HCT116 (cell line): ENCODE data around the gene PAX5. TPM values are rescaled to one million over a fixed set of nuclear protein-coding genes. Genes with fewer than 3 reads are reported as not detected.
"Not testable (repeated sequence)": the region's sequence is repeated elsewhere in the genome, so short reads cannot be mapped to it uniquely, and the experiment has no call there.

Experiments
- ATAC-seq: fragments of 200-7000 bp; cut with Tn5 transposase; 2 replicates; pipeline ENCODE4 v1.9.1; 2020; ENCODE audit warnings: mild to moderate bottlenecking, moderate library complexity
- BruUV-seq: library from RNA; stranded (reverse); fragments of 400-500 nt; replicated peaks from 2 replicates; lab custom pipeline; 2021; lab: Mats Ljungman, UMichigan
- CTCF ChIA-PET: fragments of 300-600 bp; sonication (Branson Sonifier 250); formaldehyde crosslinking; loops from one replicate; lab custom pipeline; 2021; ENCODE audit warnings: antibody characterized with exemption; lab: Charles Lee
- POLR2A ChIA-PET: fragments of 300-600, 350-600 bp; sonication (Branson Sonifier 250); formaldehyde crosslinking; loops from one replicate; lab custom pipeline; 2021; ENCODE audit warnings: antibody characterized with exemption; lab: Charles Lee
- RAD21 ChIA-PET, 2 experiments: fragments of 300-600 bp; sonication (Branson Sonifier 250); formaldehyde crosslinking; loops; one replicate each; lab custom pipeline; 2023; ENCODE audit warnings: low total read pairs in 2 of 2; ENCODE audit not compliant: uncharacterized antibody in 2 of 2, unreplicated experiment in 2 of 2, low non-redundant PET in 1 of 2; lab: Charles Lee
- DNase-seq: peaks from one replicate; pipeline ENCODE4 v3.0.0-alpha.2; 2010; ENCODE audit warnings: low read depth, low spot score
- H2AFZ ChIP-seq: fragments of 200-600 bp; shearing (Covaris generic), sonication (generic); 2 replicates; pipeline ENCODE4 v1.6.1; 2017; ENCODE audit warnings: low read depth, mixed run types, mixed read lengths, antibody characterized with exemption, low read length; ENCODE audit not compliant: poor library complexity, severe bottlenecking
- H3K27ac ChIP-seq: 2 replicates; pipeline ENCODE4 v1.5.1; 2012; ENCODE audit warnings: low read depth, low read length
- H3K27me3 ChIP-seq: fragments of 200-600 bp; sonication (generic); 2 replicates; pipeline ENCODE4 v1.6.1; 2016; ENCODE audit warnings: mixed run types, low read length, mixed read lengths; ENCODE audit not compliant: insufficient read depth
- H3K36me3 ChIP-seq, 2 experiments: fragments of 200-500 bp in 1 of 2; fragments of 200-600 bp in 1 of 2; sonication (Bioruptor generic) in 1 of 2; sonication (generic) in 1 of 2; 2 replicates each; pipeline versions ENCODE4 v1.5.1 to v1.6.1; 2014 to 2016; ENCODE audit warnings: low read length in 2 of 2, inconsistent platforms in 1 of 2, mixed read lengths in 1 of 2, mixed run types in 1 of 2; ENCODE audit not compliant: insufficient read depth in 2 of 2, control insufficient read depth in 1 of 2
- H3K4me1 ChIP-seq, 2 experiments: fragments of 200-600 bp in 1 of 2; sonication (generic) in 1 of 2; 2 replicates each; pipeline versions ENCODE4 v1.5.1 to v1.6.1; 2012 to 2017; ENCODE audit warnings: low read length in 2 of 2, inconsistent platforms in 1 of 2, mild to moderate bottlenecking in 1 of 2, mixed read lengths in 1 of 2, mixed run types in 1 of 2, moderate library complexity in 1 of 2; ENCODE audit not compliant: insufficient read depth in 2 of 2, control insufficient read depth in 1 of 2
- H3K4me2 ChIP-seq: fragments of 200-600 bp; sonication (generic); 2 replicates; pipeline ENCODE4 v1.6.1; 2017; ENCODE audit warnings: mixed run types, low read length, mixed read lengths
- H3K4me3 ChIP-seq, 2 experiments: fragments of 200-600 bp in 1 of 2; sonication (generic) in 1 of 2; replicated peaks in 1 of 2; 2 replicates each; pipeline ENCODE4 v1.5.1; 2011 to 2016; ENCODE audit warnings: low read length in 2 of 2, control low read depth in 1 of 2, low read depth in 1 of 2, mild to moderate bottlenecking in 1 of 2, mixed read lengths in 1 of 2, mixed run types in 1 of 2
- H3K79me2 ChIP-seq: fragments of 200-600 bp; sonication (generic); 2 replicates; pipeline ENCODE4 v1.6.1; 2017; ENCODE audit warnings: mild to moderate bottlenecking, mixed run types, low read length, moderate library complexity, mixed read lengths; ENCODE audit not compliant: insufficient read depth
- H3K9ac ChIP-seq: fragments of 200-600 bp; sonication (generic); 2 replicates; pipeline ENCODE4 v1.6.1; 2016; ENCODE audit warnings: low read length, mixed read lengths
- H3K9me2 ChIP-seq: fragments of 200-600 bp; sonication (generic), shearing (Covaris generic); 2 replicates; pipeline ENCODE4 v1.6.1; 2017; ENCODE audit warnings: mixed run types, mild to moderate bottlenecking, moderate library complexity; ENCODE audit not compliant: insufficient read depth
- H3K9me3 ChIP-seq, 2 experiments: fragments of 200-500 bp in 1 of 2; fragments of 200-600 bp in 1 of 2; sonication (Bioruptor generic) in 1 of 2; sonication (generic) in 1 of 2; 2 replicates each; pipeline ENCODE4 v1.6.1; 2014 to 2017; ENCODE audit warnings: low read length in 2 of 2, mixed read lengths in 2 of 2, inconsistent platforms in 1 of 2, low read depth in 1 of 2, mild to moderate bottlenecking in 1 of 2, mixed run types in 1 of 2, moderate library complexity in 1 of 2; ENCODE audit not compliant: control insufficient read depth in 1 of 2, insufficient read depth in 1 of 2
- H4K20me1 ChIP-seq: fragments of 200-600 bp; sonication (generic), shearing (Covaris generic); 2 replicates; pipeline ENCODE4 v1.6.1; 2017; ENCODE audit warnings: mixed run types, mild to moderate bottlenecking, moderate library complexity; ENCODE audit not compliant: insufficient read depth
- CBX3 ChIP-seq: IDR thresholded peaks from 2 replicates; pipeline ENCODE4 v1.6.1; 2012; ENCODE audit warnings: low read depth
- EGR1 ChIP-seq: IDR thresholded peaks from 2 replicates; pipeline ENCODE4 v1.6.1; 2012; ENCODE audit warnings: low read depth
- ELF1 ChIP-seq: IDR thresholded peaks from 2 replicates; pipeline ENCODE4 v1.6.1; 2012; ENCODE audit warnings: low read depth, borderline replicate concordance
- POLR2A ChIP-seq: IDR thresholded peaks from 2 replicates; pipeline ENCODE4 v1.7.0; 2011; ENCODE audit warnings: borderline replicate concordance; ENCODE audit not compliant: insufficient read depth, insufficient read length; ENCODE audit errors: extremely low read depth
- POLR2AphosphoS5 ChIP-seq: IDR thresholded peaks from 2 replicates; pipeline ENCODE4 v1.6.1; 2011; ENCODE audit warnings: mild to moderate bottlenecking, low read depth, low read length, moderate library complexity
- RAD21 ChIP-seq: IDR thresholded peaks from 2 replicates; pipeline ENCODE4 v1.6.1; 2012; ENCODE audit warnings: low read depth, mild to moderate bottlenecking
- SIN3A ChIP-seq: IDR thresholded peaks from 2 replicates; pipeline ENCODE4 v1.6.1; 2012; ENCODE audit warnings: low read depth
- SP1 ChIP-seq: IDR thresholded peaks from 2 replicates; pipeline ENCODE4 v1.6.1; 2012; ENCODE audit warnings: low read depth
- SRF ChIP-seq: IDR thresholded peaks from 2 replicates; pipeline ENCODE4 v1.6.1; 2012; ENCODE audit warnings: low read depth
- TCF7L2 ChIP-seq: IDR thresholded peaks from 2 replicates; pipeline ENCODE4 v1.7.0; 2011; ENCODE audit warnings: borderline replicate concordance, inconsistent platforms; ENCODE audit not compliant: insufficient read depth, insufficient read length; ENCODE audit errors: extremely low read depth
- YY1 ChIP-seq: IDR thresholded peaks from 2 replicates; pipeline ENCODE4 v1.6.1; 2011; ENCODE audit warnings: low read length, low read depth, moderate library complexity, mild to moderate bottlenecking; ENCODE audit not compliant: insufficient replicate concordance; ENCODE audit errors: extremely low read depth
- ZFX ChIP-seq: fragments of 450-650 bp; IDR thresholded peaks from 2 replicates; pipeline ENCODE4 v1.6.1; 2017
- intact Hi-C: fragments of 100-400 bp; cut with micrococcal nuclease; formaldehyde crosslinking; loops from 2 replicates; pipeline ENCODE4 v1.10.0; 2022
- total RNA-seq: library from RNA; stranded (reverse); gene quantifications from one replicate; pipeline ENCODE4 v1.2.1, GENCODE V29; 2021; ENCODE audit not compliant: unreplicated experiment
- TF ChIP-seq, protein P1 (sequence below): IDR thresholded peaks from 2 replicates; pipeline ENCODE4 v1.6.1; 2012
- TF ChIP-seq, protein P2 (sequence below): IDR thresholded peaks from 2 replicates; pipeline ENCODE4 v1.6.1; 2012
- TF ChIP-seq, protein P3 (sequence below): IDR thresholded peaks from 2 replicates; pipeline ENCODE4 v1.6.1; 2012; ENCODE audit warnings: low read depth
- TF ChIP-seq, protein P4 (sequence below), 3 experiments: fragments of 200-600 bp in 1 of 3; sonication (generic) in 1 of 3; IDR thresholded peaks in 2 of 3; conservative IDR thresholded peaks in 1 of 3; 2 replicates each; pipeline ENCODE4 v1.5.1; 2012 to 2017; ENCODE audit warnings: low read depth in 2 of 3, low read length in 2 of 3, antibody characterized with exemption in 1 of 3, borderline replicate concordance in 1 of 3, control low read depth in 1 of 3, mild to moderate bottlenecking in 1 of 3, mixed read lengths in 1 of 3, mixed run types in 1 of 3, moderate library complexity in 1 of 3; ENCODE audit not compliant: insufficient read depth in 1 of 3

The PAX5 gene
- total RNA-seq, 1 experiment from 2014 or later, result 0.17 TPM

DNA sequence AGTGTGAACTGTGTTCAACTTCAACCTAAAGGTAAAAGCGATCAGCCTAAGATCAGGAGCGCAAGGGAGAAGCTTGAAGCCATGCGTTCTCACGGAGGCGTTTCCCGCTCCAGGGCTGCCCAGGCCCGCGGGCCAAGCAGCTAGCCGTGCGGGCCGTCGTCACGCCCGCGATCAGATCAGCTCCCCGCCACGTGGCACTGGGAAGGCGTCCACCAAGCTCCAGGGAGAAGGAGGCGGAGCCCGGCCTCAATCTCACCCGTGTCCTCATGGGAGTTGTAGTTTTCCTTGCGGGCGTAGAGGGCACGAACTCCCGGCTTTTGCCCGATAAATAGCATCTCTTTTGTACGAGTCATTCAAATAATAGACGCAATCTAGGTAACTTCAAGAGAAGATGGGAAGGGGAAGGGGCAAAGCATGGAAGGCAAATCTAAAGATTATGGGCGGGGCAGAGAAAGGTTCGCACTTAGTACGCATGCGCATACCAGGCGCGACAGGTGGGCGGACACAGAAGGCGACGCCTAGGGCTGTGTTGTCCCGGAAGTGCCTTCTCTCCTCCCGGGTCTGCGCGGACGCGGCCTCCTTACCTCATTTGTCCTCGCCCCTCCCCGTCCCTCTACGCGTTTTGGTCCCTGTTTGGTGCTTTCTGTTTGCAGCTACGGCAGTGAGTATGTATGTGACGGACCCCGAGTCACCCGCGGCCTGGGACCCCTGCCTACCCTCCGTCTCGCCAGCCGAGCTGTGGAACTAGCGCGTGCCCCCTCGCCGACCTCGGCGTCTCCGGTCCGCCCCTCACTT lies 45.5 kb upstream of the PAX5 start:
- RAD21 ChIA-PET, result no interaction called here
- intact Hi-C loops, result no loop called here
- TF ChIP-seq CBX3, result peak; percentile 100
- TF ChIP-seq, protein P1, sequence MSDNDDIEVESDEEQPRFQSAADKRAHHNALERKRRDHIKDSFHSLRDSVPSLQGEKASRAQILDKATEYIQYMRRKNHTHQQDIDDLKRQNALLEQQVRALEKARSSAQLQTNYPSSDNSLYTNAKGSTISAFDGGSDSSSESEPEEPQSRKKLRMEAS, result peak; percentile 100
- TF ChIP-seq, protein P2, sequence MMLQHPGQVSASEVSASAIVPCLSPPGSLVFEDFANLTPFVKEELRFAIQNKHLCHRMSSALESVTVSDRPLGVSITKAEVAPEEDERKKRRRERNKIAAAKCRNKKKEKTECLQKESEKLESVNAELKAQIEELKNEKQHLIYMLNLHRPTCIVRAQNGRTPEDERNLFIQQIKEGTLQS, result no peak
- TF ChIP-seq RAD21, result no peak
- TF ChIP-seq, protein P3, sequence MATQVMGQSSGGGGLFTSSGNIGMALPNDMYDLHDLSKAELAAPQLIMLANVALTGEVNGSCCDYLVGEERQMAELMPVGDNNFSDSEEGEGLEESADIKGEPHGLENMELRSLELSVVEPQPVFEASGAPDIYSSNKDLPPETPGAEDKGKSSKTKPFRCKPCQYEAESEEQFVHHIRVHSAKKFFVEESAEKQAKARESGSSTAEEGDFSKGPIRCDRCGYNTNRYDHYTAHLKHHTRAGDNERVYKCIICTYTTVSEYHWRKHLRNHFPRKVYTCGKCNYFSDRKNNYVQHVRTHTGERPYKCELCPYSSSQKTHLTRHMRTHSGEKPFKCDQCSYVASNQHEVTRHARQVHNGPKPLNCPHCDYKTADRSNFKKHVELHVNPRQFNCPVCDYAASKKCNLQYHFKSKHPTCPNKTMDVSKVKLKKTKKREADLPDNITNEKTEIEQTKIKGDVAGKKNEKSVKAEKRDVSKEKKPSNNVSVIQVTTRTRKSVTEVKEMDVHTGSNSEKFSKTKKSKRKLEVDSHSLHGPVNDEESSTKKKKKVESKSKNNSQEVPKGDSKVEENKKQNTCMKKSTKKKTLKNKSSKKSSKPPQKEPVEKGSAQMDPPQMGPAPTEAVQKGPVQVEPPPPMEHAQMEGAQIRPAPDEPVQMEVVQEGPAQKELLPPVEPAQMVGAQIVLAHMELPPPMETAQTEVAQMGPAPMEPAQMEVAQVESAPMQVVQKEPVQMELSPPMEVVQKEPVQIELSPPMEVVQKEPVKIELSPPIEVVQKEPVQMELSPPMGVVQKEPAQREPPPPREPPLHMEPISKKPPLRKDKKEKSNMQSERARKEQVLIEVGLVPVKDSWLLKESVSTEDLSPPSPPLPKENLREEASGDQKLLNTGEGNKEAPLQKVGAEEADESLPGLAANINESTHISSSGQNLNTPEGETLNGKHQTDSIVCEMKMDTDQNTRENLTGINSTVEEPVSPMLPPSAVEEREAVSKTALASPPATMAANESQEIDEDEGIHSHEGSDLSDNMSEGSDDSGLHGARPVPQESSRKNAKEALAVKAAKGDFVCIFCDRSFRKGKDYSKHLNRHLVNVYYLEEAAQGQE, result no peak
- TF ChIP-seq SIN3A, result peak; percentile 51; the same call in 1 of the 2 replicates
- peak; percentile 7 for TF ChIP-seq YY1
- TF ChIP-seq TCF7L2, result peak; percentile 28
- TF ChIP-seq, protein P4, sequence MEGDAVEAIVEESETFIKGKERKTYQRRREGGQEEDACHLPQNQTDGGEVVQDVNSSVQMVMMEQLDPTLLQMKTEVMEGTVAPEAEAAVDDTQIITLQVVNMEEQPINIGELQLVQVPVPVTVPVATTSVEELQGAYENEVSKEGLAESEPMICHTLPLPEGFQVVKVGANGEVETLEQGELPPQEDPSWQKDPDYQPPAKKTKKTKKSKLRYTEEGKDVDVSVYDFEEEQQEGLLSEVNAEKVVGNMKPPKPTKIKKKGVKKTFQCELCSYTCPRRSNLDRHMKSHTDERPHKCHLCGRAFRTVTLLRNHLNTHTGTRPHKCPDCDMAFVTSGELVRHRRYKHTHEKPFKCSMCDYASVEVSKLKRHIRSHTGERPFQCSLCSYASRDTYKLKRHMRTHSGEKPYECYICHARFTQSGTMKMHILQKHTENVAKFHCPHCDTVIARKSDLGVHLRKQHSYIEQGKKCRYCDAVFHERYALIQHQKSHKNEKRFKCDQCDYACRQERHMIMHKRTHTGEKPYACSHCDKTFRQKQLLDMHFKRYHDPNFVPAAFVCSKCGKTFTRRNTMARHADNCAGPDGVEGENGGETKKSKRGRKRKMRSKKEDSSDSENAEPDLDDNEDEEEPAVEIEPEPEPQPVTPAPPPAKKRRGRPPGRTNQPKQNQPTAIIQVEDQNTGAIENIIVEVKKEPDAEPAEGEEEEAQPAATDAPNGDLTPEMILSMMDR (IDR thresholded peaks at IDR 0.05 in 2 of 3, conservative IDR thresholded peaks at IDR 0.05 in 1 of 3; ENCODE audit: borderline replicate concordance in 1 of 3, insufficient read depth in 1 of 3, low read depth in 2 of 3, low read length in 2 of 3), result no peak
- peak; percentile 92 for TF ChIP-seq ELF1
- peak; percentile 52 for TF ChIP-seq SP1
- no peak for TF ChIP-seq POLR2A
- TF ChIP-seq POLR2AphosphoS5, result peak; percentile 81
- peak; percentile 36; the same call in 1 of the 2 replicates for TF ChIP-seq SRF
- TF ChIP-seq ZFX, result peak; percentile 33; the same call in 1 of the 2 replicates
- peak; percentile 85 for TF ChIP-seq EGR1
- no TSS peak for BruUV-seq
- Histone ChIP-seq H3K4me2 (peak overlapping the region; percentile 96), H4K20me1 (no peaks in the 10 kb centered on the region), H3K9me2 (no peaks in the 10 kb centered on the region), H3K36me3 (no peaks in the 10 kb centered on the region), H3K79me2 (peaks cover 39% of the 10 kb centered on the region), H3K4me1 (peaks cover 0 to 16% of the 10 kb centered on the region in 2 experiments; a peak in 2 of 4 replicates), H3K27me3 (no peaks in the 10 kb centered on the region), H3K9me3 (peaks cover 0 to 5% of the 10 kb centered on the region in 2 experiments; a peak in 2 of 4 replicates), H3K4me3 (peak overlapping the region; percentile 91), H3K9ac (peak overlapping the region; percentile 88), H2AFZ (peak overlapping the region; percentile 75), H3K27ac (peak overlapping the region; percentile 67)
- POLR2A ChIA-PET, result interaction anchor here (1.7 kb wide), 1 partner anchor 12 kb away, joined by 4 read pairs; no protein-coding TSS in a partner anchor
- CTCF ChIA-PET, result no interaction called here
- ATAC-seq, result peak; percentile 96
- DNase-seq, result peak; percentile 90

DNA sequence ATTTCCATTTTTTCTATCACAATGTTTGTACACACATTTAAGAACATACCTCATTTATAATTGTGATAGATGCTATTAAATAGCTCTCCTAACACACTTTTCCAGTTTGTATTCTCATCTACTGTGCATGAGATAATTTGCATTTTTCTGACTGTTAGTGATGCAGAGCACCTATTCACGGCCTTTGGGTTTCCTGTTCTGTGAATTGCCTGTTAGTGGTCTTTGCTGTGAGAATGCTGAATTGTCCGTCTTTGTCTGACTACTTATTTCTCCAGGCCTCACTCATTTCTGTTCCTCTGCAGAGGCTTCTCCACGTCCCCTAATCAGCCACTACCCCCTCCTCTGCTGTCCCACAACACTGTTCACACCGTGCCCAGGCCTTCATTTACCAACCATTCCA lies 40.7 kb upstream of the PAX5 start:
- H3K4me1 ChIP-seq, H3K9me2 ChIP-seq, DNase-seq, H3K4me3 ChIP-seq, intact Hi-C loops, ATAC-seq, H3K27ac ChIP-seq, CTCF ChIA-PET, POLR2A ChIA-PET, H3K27me3 ChIP-seq, H4K20me1 ChIP-seq, H3K4me2 ChIP-seq, RAD21 ChIA-PET, H3K9me3 ChIP-seq, BruUV-seq, H2AFZ ChIP-seq, H3K79me2 ChIP-seq, H3K36me3 ChIP-seq, H3K9ac ChIP-seq: not testable (repeated sequence)
